GM12891 (cell line): ENCODE data around the gene FETUB.
"Not testable (repeated sequence)": the region's sequence is repeated elsewhere in the genome, so short reads cannot be mapped to it uniquely, and the experiment has no call there.

Experiments used
- DNase-seq: peaks from one replicate; pipeline ENCODE4 v3.0.0; 2011; ENCODE audit warnings: low spot score; ENCODE audit not compliant: insufficient read length
- FAIRE-seq: peaks from 2 replicates; lab custom pipeline; 2011; peaks lifted over from hg19 to GRCh38; lab: Jason Lieb, UNC
- PAX5 ChIP-seq: IDR thresholded peaks from 2 replicates; pipeline ENCODE4 v1.6.1; 2011; ENCODE audit warnings: low read length, moderate library complexity, mild to moderate bottlenecking; ENCODE audit not compliant: insufficient read depth, severe bottlenecking
- POLR2A ChIP-seq: IDR thresholded peaks from 2 replicates; pipeline ENCODE4 v1.6.1; 2011; ENCODE audit warnings: low read depth, low read length, control low read depth
- POLR2AphosphoS5 ChIP-seq: IDR thresholded peaks from 2 replicates; pipeline ENCODE4 v1.6.1; 2011; ENCODE audit warnings: low read depth, low read length, control low read depth
- POU2F2 ChIP-seq: IDR thresholded peaks from 2 replicates; pipeline ENCODE4 v1.6.1; 2011; ENCODE audit warnings: low read depth, mild to moderate bottlenecking, control low read depth, low read length, moderate library complexity
- SPI1 ChIP-seq: IDR thresholded peaks from 2 replicates; pipeline ENCODE4 v1.6.1; 2011; ENCODE audit warnings: low read depth, low read length, control low read depth
- TAF1 ChIP-seq: IDR thresholded peaks from 2 replicates; pipeline ENCODE4 v1.6.1; 2011; ENCODE audit warnings: low read depth, low read length, control low read depth

FETUB gene

GRCh38 chr3:186668426-186668825, 28.2 kb downstream of the FETUB start:
- TF ChIP-seq TAF1 (no peak), POLR2AphosphoS5 (no peak), SPI1 (no peak)
- FAIRE-seq (no peak), DNase-seq (no peak)

- TF ChIP-seq POLR2AphosphoS5 (no peak), POLR2A (no peak), PAX5 (no peak), SPI1 (no peak), TAF1 (no peak), POU2F2 (no peak)
- FAIRE-seq (no peak), DNase-seq (no peak)
Observed at GRCh38 chr3:186669378-186670084, 29.3 kb downstream of the FETUB start.

- FAIRE-seq (no peak), DNase-seq (no peak)
- TF ChIP-seq PAX5 (no peak), POLR2A (no peak), TAF1 (no peak), SPI1 (no peak), POU2F2 (no peak), POLR2AphosphoS5 (no peak)
Observed at GRCh38 chr3:186670155-186670554, 30.0 kb downstream of the FETUB start.

GRCh38 chr3:186671051-186671450, 30.9 kb downstream of the FETUB start:
- DNase-seq (no peak), FAIRE-seq (no peak)
- TF ChIP-seq POLR2AphosphoS5: no peak
- TF ChIP-seq POU2F2: no peak
- TF ChIP-seq SPI1: no peak
- no peak for TF ChIP-seq POLR2A
- no peak for TF ChIP-seq PAX5
- no peak for TF ChIP-seq TAF1

GRCh38 chr3:186678604-186679003, 38.4 kb downstream of the FETUB start:
- TF ChIP-seq POU2F2 (no peak), SPI1 (no peak), PAX5 (no peak), TAF1 (no peak), POLR2A (no peak), POLR2AphosphoS5 (no peak)
- no peak for FAIRE-seq
- no peak for DNase-seq

- DNase-seq (no peak), FAIRE-seq (no peak)
- TF ChIP-seq PAX5 (no peak), POLR2A (no peak), SPI1 (no peak), TAF1 (no peak), POLR2AphosphoS5 (no peak)
Observed at GRCh38 chr3:186679151-186679550, 39.0 kb downstream of the FETUB start.

GRCh38 chr3:186680869-186681268, 40.7 kb downstream of the FETUB start:
- no peak for DNase-seq
- FAIRE-seq: no peak
- TF ChIP-seq POU2F2: no peak

- TF ChIP-seq SPI1 (no peak), POLR2A (no peak), POLR2AphosphoS5 (no peak), PAX5 (no peak), POU2F2 (no peak), TAF1 (no peak)
- DNase-seq (no peak), FAIRE-seq (no peak)
Observed at GRCh38 chr3:186682812-186683211, 42.6 kb downstream of the FETUB start.

- no peak for DNase-seq
- FAIRE-seq: no peak
- no peak for TF ChIP-seq TAF1
- TF ChIP-seq POU2F2: no peak
- TF ChIP-seq POLR2AphosphoS5: no peak
- no peak for TF ChIP-seq SPI1
- no peak for TF ChIP-seq PAX5
- no peak for TF ChIP-seq POLR2A
Observed at GRCh38 chr3:186683979-186684378, 43.8 kb downstream of the FETUB start.

- not testable (repeated sequence) for DNase-seq, FAIRE-seq
Observed at GRCh38 chr3:186686475-186686874, 46.3 kb downstream of the FETUB start.

- FAIRE-seq: no peak
- no peak for DNase-seq
- TF ChIP-seq POLR2AphosphoS5: no peak
- no peak for TF ChIP-seq POLR2A
Observed at GRCh38 chr3:186687120-186687651, 47.0 kb downstream of the FETUB start.

GRCh38 chr3:186690304-186690703, 50.1 kb downstream of the FETUB start:
- FAIRE-seq, DNase-seq: not testable (repeated sequence)
